GM19240 (cell line): ENCODE measurements around the gene PRKCB.
"Not testable (repeated sequence)": the region's sequence is repeated elsewhere in the genome, so short reads cannot be mapped to it uniquely, and the experiment has no call there.

Source experiments
- DNase-seq: peaks from one replicate; pipeline ENCODE4 v3.0.0; 2011; ENCODE audit warnings: low spot score; ENCODE audit not compliant: insufficient read length

PRKCB gene

GRCh38 chr16:23902034-23902747 is 66.4 kb downstream of the PRKCB start:
- no peak for DNase-seq

- DNase-seq: no peak
Measured at GRCh38 chr16:23902748-23903414, 67.1 kb downstream of the PRKCB start.

GRCh38 chr16:23905027-23905426 is 69.2 kb downstream of the PRKCB start:
- DNase-seq: no peak

DNA sequence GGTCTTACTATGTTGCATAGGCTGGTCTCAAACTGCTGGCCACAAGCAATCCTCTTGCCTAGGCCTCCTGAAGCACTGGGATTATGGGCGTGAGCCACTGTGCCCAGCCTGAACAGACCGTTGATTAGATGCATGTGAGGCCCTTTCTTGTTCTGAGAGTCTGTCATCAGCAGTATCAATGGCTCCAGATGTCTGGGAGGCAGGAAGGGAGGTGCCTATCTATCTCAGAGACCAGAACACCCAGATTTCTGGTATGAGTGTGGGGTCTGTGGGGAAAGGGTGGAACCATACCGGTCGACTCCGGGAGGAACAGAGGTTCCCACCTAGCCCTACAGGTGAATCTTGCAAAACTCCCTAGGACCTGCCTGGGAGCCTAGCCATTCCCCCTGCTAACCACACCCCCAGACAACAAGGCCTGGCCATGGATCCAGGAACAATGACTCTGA is 71.7 kb downstream of the PRKCB start:
- DNase-seq: no peak

GRCh38 chr16:23907903-23908302 is 72.1 kb downstream of the PRKCB start:
- DNase-seq: no peak

- no peak for DNase-seq
Measured at GRCh38 chr16:23908790-23909189, 73.0 kb downstream of the PRKCB start.

DNA sequence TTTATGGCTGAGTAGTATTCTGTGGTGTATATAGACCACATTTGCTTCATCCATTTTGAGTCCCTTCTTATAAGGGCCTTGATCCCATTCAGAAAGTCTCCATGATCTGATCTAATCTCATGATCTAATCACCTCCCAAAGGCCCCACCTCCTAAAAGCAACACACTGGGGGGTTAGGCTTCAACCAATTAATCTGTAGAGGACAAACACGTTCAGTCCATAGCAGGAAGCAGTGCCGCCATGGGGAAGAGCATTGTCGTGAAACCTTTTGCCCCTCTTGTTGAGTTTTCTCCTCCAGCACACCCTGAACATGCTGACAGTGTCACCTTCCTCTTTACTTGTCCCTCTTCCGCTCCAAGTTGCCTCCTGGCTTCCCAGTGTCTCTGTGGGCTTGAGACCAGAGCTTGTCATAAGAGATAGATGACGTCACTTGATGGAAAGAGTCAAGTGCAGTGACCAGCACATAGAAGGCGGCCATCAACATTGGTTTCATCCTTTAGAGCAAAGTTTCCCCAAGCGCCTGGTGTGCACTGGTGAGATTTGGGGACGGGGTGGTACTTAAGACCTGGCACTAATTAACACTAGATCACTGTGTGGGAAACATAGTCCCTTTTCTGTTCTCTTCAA is 74.1 kb downstream of the PRKCB start:
- DNase-seq: no peak

- DNase-seq: no peak
Measured at GRCh38 chr16:23914946-23915530, 79.3 kb downstream of the PRKCB start.

GRCh38 chr16:23916552-23916951 is 80.8 kb downstream of the PRKCB start:
- not testable (repeated sequence) for DNase-seq

DNA sequence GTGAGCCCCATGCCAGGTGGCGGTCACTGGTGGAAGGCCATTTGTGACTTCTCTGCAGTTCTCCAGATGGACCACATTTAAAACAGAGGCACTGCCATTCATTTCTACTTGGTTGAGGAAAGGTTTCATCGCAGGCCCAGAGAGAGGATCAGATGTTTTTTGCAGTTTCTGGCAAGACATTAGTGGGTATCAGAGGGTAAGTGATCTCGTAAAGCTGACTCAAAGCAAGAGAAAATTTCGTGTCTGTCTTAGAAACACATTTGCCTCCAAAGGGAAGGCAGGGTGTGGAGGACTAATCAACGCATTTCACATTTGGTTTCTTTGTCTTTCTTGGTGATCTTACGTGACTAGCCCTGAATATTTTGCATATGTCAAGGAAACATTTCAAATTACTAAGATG is 81.8 kb downstream of the PRKCB start:
- DNase-seq: peak; percentile 6

GRCh38 chr16:23920446-23920845 is 84.7 kb downstream of the PRKCB start:
- DNase-seq: no peak

GRCh38 chr16:23920899-23921298 is 85.1 kb downstream of the PRKCB start:
- DNase-seq: no peak

DNA sequence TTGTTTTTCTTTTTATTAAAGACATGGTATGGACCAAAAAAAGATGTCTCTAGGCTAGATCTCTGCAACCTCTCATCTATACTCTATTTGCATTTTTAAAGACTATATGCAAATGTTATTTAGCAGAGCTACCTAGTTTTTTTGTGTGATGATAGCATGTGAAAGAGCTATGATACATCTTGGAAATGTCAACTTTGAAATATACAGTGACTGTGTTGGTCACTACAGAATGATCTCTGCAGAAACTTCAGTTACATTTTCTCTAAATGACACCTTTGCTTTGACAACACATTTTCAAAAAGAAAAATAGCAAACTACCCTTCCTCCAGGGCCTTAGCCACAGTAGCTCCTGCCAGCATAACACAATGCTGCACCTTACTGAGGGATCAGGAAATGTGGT is 86.6 kb downstream of the PRKCB start:
- no peak for DNase-seq

GRCh38 chr16:23924128-23924527 is 88.3 kb downstream of the PRKCB start:
- DNase-seq: no peak

DNA sequence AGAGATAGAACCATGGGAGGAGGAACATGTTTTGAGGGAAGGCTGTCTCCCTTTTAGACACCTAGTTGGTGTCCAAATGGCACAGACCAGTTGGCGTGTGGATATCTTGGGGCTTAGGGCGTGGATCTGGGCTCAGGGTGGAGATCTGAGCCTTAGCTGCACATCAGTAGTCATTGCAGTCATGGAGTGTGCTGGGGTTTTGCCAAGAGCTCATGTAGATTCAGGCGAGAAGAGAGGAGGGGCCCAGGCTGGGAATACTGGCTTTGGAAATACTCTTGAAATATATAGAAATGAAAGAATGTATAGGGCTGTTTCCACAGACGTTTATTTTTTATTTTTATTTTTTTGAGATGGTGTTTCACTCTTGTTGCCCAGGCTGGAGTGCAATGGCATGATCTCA is 92.0 kb downstream of the PRKCB start:
- DNase-seq: no peak

- DNase-seq: no peak
Measured at GRCh38 chr16:23929237-23929636, 93.5 kb downstream of the PRKCB start.

DNA sequence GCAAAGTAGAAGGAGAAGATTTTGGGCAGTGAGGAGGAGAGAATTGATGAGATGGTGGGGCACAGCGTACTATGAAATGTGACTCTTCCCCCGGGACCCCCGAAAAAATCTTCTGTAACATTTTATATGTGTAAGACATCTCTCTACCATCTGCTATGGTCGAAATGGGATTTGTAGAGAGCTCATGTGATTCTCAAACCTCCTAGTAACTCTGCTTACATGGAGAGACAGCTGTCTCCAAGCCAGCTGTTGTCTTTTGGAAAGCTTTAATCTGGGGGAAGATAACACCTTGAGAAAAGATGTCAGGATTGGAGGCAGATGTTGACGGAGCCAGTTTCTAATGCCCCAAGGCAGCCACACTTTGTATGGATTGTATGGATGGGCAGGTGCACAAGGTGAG is 94.1 kb downstream of the PRKCB start:
- DNase-seq: no peak

DNA sequence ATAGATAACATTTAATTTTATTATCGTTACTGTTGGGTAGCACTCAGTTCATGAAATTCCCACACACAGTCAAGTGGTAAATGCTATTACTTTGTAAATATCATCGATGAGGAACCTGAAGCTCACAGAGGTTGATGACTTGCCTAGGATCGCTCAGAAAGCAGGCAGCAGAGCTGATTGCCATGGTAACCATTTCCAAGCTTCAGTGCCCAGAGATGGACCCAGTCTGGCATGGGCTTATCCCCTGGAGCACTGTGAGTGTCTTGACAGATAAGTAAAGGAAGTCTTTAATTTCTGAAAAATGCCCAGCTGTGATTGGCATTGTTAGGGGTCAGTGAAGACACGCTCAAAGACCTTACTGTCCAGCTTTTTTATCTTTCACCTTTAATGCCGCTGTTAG is 95.0 kb downstream of the PRKCB start:
- no peak for DNase-seq

DNA sequence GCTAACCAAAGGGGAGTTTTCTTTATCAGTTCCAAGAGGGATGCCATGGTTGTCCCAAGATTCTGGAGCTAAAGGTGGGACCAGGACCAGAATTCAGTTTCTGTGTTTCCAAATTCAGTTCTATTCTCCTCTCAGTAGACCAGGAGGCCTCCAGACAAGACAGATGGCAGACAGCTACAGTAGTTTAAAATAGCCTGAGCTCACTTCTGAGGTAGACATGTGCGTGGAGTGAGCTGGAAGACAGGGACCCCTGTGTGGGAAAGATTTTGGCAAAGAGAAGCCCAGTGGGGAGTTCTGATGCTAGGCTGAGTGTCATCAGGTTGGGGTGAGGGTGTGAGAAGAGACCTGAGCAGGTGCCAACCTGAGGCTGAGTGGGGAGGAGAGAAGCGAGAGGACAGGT is 95.4 kb downstream of the PRKCB start:
- no peak for DNase-seq

- not testable (repeated sequence) for DNase-seq
Measured at GRCh38 chr16:23933650-23934049, 97.9 kb downstream of the PRKCB start.

GRCh38 chr16:23934610-23935236 is 98.9 kb downstream of the PRKCB start:
- DNase-seq: no peak

DNA sequence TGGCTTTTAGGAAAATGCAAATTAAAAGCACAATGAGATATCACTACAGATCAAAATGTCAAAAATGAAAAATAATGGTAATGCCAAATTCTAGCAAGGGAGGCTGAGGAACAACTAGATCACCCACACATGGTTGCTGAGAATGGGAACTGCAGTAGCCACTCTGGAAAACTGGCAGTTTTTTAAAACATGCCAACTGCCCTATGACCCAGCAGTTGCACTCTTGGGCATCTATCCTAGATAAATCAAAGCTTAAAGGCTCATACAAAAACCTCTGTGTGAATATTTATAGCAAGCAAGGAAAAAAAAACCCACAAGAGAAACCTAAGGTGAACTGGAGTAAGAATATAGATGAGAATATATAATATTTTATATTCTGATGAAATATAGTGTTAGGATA is 104.3 kb downstream of the PRKCB start:
- DNase-seq: no peak
